ENCODE results near the gene PLEKHG3. TPM values are rescaled to one million over a fixed set of nuclear protein-coding genes. Genes with fewer than 3 reads are reported as not detected.

Gene PLEKHG3
- total RNA-seq, 2 experiments from 2014 or later: not detected

GRCh38 chr14:64737391-64738280 is 33.4 kb downstream of the PLEKHG3 start:
- Histone ChIP-seq H3K27ac (ENCODE audit: low read depth, low read length, poor library complexity, severe bottlenecking) (no peak overlapping the region), H3K4me2 (ENCODE audit: low read length) (no peak overlapping the region), H4K20me1 (ENCODE audit: insufficient read depth, low read length) (no peaks in the 10 kb centered on the region), H3K4me1 (ENCODE audit: insufficient read depth, low read length, poor library complexity, severe bottlenecking) (no peaks in the 10 kb centered on the region), H2AFZ (ENCODE audit: low read length) (no peak overlapping the region), H3K9me3 (ENCODE audit: low read length) (no peaks in the 10 kb centered on the region), H3K4me3 (ENCODE audit: low read depth, low read length, poor library complexity, severe bottlenecking) (no peak overlapping the region), H3K36me3 (ENCODE audit: insufficient read depth, low read length) (no peaks in the 10 kb centered on the region), H3K9me2 (ENCODE audit: insufficient read depth, low read length) (no peaks in the 10 kb centered on the region), H3K79me2 (ENCODE audit: insufficient read depth, low read depth, low read length) (no peaks in the 10 kb centered on the region)
- no TSS peak for BruUV-seq (replicated peaks)
- ChIA-PET CTCF (ENCODE audit: unreplicated experiment) (no interaction called here), POLR2A (no interaction called here)
- no peak for TF ChIP-seq EZH2phosphoT487 (IDR thresholded peaks at IDR 0.05; ENCODE audit: borderline replicate concordance, low read depth, low read length)
- no peak for TF ChIP-seq CTCF (conservative IDR thresholded peaks at IDR 0.05; ENCODE audit: low read length)
- no peak for DNase-seq (ENCODE audit: low spot score)
- intact Hi-C loops (cut with micrococcal nuclease; ENCODE audit: unreplicated experiment): no loop called here

- intact Hi-C loops (cut with micrococcal nuclease; ENCODE audit: unreplicated experiment): no loop called here
- no peak overlapping the region for H3K27ac ChIP-seq (ENCODE audit: low read depth, low read length, poor library complexity, severe bottlenecking)
- no peak for TF ChIP-seq CTCF (conservative IDR thresholded peaks at IDR 0.05; ENCODE audit: low read length)
- no peak for TF ChIP-seq EZH2phosphoT487 (IDR thresholded peaks at IDR 0.05; ENCODE audit: borderline replicate concordance, low read depth, low read length)
- no TSS peak for BruUV-seq (replicated peaks)
- H4K20me1 ChIP-seq (ENCODE audit: insufficient read depth, low read length): no peaks in the 10 kb centered on the region
- POLR2A ChIA-PET: no interaction called here
- no peak overlapping the region for H3K4me2 ChIP-seq (ENCODE audit: low read length)
- no peaks in the 10 kb centered on the region for H3K4me1 ChIP-seq (ENCODE audit: insufficient read depth, low read length, poor library complexity, severe bottlenecking)
- H3K9me3 ChIP-seq (ENCODE audit: low read length): no peaks in the 10 kb centered on the region
- no peaks in the 10 kb centered on the region for H3K79me2 ChIP-seq (ENCODE audit: insufficient read depth, low read depth, low read length)
- H3K4me3 ChIP-seq (ENCODE audit: low read depth, low read length, poor library complexity, severe bottlenecking): no peak overlapping the region
- no peak for DNase-seq (ENCODE audit: low spot score)
- no peaks in the 10 kb centered on the region for H3K36me3 ChIP-seq (ENCODE audit: insufficient read depth, low read length)
- no peak overlapping the region for H2AFZ ChIP-seq (ENCODE audit: low read length)
- CTCF ChIA-PET (ENCODE audit: unreplicated experiment): no interaction called here
- H3K9me2 ChIP-seq (ENCODE audit: insufficient read depth, low read length): no peaks in the 10 kb centered on the region
Observed at GRCh38 chr14:64738281-64738804, 34.1 kb downstream of the PLEKHG3 start.

- H3K36me3 ChIP-seq (ENCODE audit: insufficient read depth, low read length): no peaks in the 10 kb centered on the region
- CTCF ChIA-PET (ENCODE audit: unreplicated experiment): no interaction called here
- no TSS peak for BruUV-seq (replicated peaks)
Observed at GRCh38 chr14:64741200-64741599, 37.0 kb downstream of the PLEKHG3 start.

More at GRCh38 chr14:64741200-64741599, 37.0 kb downstream of the PLEKHG3 start:
- intact Hi-C loops (cut with micrococcal nuclease; ENCODE audit: unreplicated experiment): no loop called here
- H3K9me3 ChIP-seq (ENCODE audit: low read length): no peaks in the 10 kb centered on the region
- H3K4me3 ChIP-seq (ENCODE audit: low read depth, low read length, poor library complexity, severe bottlenecking): no peak overlapping the region
- no peaks in the 10 kb centered on the region for H3K79me2 ChIP-seq (ENCODE audit: insufficient read depth, low read depth, low read length)
- no peak overlapping the region for H3K4me2 ChIP-seq (ENCODE audit: low read length)
- H3K9me2 ChIP-seq (ENCODE audit: insufficient read depth, low read length): no peaks in the 10 kb centered on the region
- no peaks in the 10 kb centered on the region for H4K20me1 ChIP-seq (ENCODE audit: insufficient read depth, low read length)
- no peaks in the 10 kb centered on the region for H3K4me1 ChIP-seq (ENCODE audit: insufficient read depth, low read length, poor library complexity, severe bottlenecking)
- no peak overlapping the region for H3K27ac ChIP-seq (ENCODE audit: low read depth, low read length, poor library complexity, severe bottlenecking)
- POLR2A ChIA-PET: no interaction called here
- DNase-seq (ENCODE audit: low spot score): no peak
- H2AFZ ChIP-seq (ENCODE audit: low read length): no peak overlapping the region
- TF ChIP-seq CTCF (conservative IDR thresholded peaks at IDR 0.05; ENCODE audit: low read length) (no peak), EZH2phosphoT487 (IDR thresholded peaks at IDR 0.05; ENCODE audit: borderline replicate concordance, low read depth, low read length) (no peak)

Measured in OCI-LY7 (cell line).